ENCODE measurements around the gene ZBTB20.

Gene ZBTB20

GRCh38 chr3:114401346-114401745 lies 745.7 kb downstream of the ZBTB20 start:
- H3K36me3 ChIP-seq (ENCODE audit: control insufficient read depth, insufficient read depth, low read length): no peaks in the 10 kb centered on the region
- H3K4me3 ChIP-seq (ENCODE audit: extremely low read depth, insufficient read depth, low read length, poor library complexity, severe bottlenecking): no peak overlapping the region

DNA sequence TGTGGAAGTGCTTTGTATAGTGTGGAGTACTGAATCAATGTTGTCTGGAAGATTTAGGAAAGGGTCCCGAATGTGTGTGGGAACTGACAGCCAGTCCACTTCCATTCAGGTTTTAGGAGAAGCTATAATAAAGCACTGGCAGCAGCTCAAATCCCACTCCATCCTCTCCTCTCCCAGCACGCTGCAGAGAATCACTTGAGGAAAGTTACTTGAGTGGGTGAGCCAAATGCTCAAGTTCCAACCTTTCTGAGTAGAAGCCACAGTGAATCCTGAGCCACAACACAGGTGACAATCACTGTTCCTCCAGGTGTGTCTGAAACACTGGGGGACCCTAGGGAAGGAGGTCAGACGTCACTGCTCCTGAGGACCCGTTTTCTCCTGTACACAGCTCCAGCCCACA lies 746.7 kb downstream of the ZBTB20 start:
- Histone ChIP-seq H3K4me1 (ENCODE audit: control insufficient read depth, insufficient read depth, low read length, poor library complexity, severe bottlenecking) (peaks cover 29% of the 10 kb centered on the region), H3K36me3 (ENCODE audit: control insufficient read depth, insufficient read depth, low read length) (no peaks in the 10 kb centered on the region), H3K9me3 (ENCODE audit: control insufficient read depth, low read length) (no peaks in the 10 kb centered on the region), H3K27ac (ENCODE audit: low read depth, low read length, severe bottlenecking) (peak overlapping the region; percentile 48), H3K4me3 (ENCODE audit: extremely low read depth, insufficient read depth, low read length, poor library complexity, severe bottlenecking) (no peak overlapping the region)
- WGBS, 2 experiments (ENCODE audit: insufficient coverage in 2 of 2): 93% methylated on average over 2 of the region's 4 CpGs; no CpG with 5 or more reads in 1 of the 2 experiments

More at GRCh38 chr3:114401346-114401745, 745.7 kb downstream of the ZBTB20 start:
- Histone ChIP-seq H3K4me1 (ENCODE audit: control insufficient read depth, insufficient read depth, low read length, poor library complexity, severe bottlenecking) (peaks cover 31% of the 10 kb centered on the region), H3K27ac (ENCODE audit: low read depth, low read length, severe bottlenecking) (peak overlapping the region; percentile 46), H3K9me3 (ENCODE audit: control insufficient read depth, low read length) (no peaks in the 10 kb centered on the region)
- 89 to 100% methylated on average over 1 to 3 of the region's 3 CpGs for WGBS, 2 experiments (ENCODE audit: insufficient coverage in 2 of 2)

DNA sequence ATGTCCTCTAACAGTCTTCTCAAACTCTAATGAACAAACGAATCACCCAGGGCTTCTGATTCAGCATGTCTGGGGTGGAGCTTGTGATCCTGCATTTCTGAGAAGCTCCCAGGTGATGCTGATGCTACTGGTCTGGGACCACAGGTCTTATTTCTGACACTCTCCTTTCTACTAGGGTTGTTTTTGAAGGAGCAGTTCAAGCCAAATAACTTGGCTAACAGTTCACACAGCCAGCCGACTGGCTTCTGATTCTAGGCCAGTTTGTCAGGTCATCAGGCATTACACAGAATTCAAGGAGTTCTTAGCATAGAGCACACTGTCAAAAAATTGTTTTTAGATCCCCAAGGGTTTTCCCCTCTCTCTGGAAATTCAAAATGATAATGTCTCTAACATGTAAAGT lies 752.5 kb downstream of the ZBTB20 start:
- Histone ChIP-seq H3K36me3 (ENCODE audit: control insufficient read depth, insufficient read depth, low read length) (no peaks in the 10 kb centered on the region), H3K9me3 (ENCODE audit: control insufficient read depth, low read length) (no peaks in the 10 kb centered on the region), H3K4me3 (ENCODE audit: extremely low read depth, insufficient read depth, low read length, poor library complexity, severe bottlenecking) (no peak overlapping the region), H3K4me1 (ENCODE audit: control insufficient read depth, insufficient read depth, low read length, poor library complexity, severe bottlenecking) (peaks cover 4% of the 10 kb centered on the region), H3K27ac (ENCODE audit: low read depth, low read length, severe bottlenecking) (no peak overlapping the region)
- WGBS, 2 experiments (ENCODE audit: insufficient coverage in 2 of 2): 94 to 100% methylated on average over 1 to 2 of the region's 2 CpGs

- no peaks in the 10 kb centered on the region for H3K9me3 ChIP-seq (ENCODE audit: control insufficient read depth, low read length)
- no peak overlapping the region for H3K27ac ChIP-seq (ENCODE audit: low read depth, low read length, severe bottlenecking)
- no peaks in the 10 kb centered on the region for H3K4me1 ChIP-seq (ENCODE audit: control insufficient read depth, insufficient read depth, low read length, poor library complexity, severe bottlenecking)
- WGBS, 2 experiments (ENCODE audit: insufficient coverage in 2 of 2): 89 to 91% methylated on average over 4 of the region's 7 CpGs
- no peaks in the 10 kb centered on the region for H3K36me3 ChIP-seq (ENCODE audit: control insufficient read depth, insufficient read depth, low read length)
- no peak overlapping the region for H3K4me3 ChIP-seq (ENCODE audit: extremely low read depth, insufficient read depth, low read length, poor library complexity, severe bottlenecking)
Observed at GRCh38 chr3:114393367-114394072, 753.6 kb downstream of the ZBTB20 start.

- Histone ChIP-seq H3K36me3 (ENCODE audit: control insufficient read depth, insufficient read depth, low read length) (no peaks in the 10 kb centered on the region), H3K4me1 (ENCODE audit: control insufficient read depth, insufficient read depth, low read length, poor library complexity, severe bottlenecking) (no peaks in the 10 kb centered on the region), H3K9me3 (ENCODE audit: control insufficient read depth, low read length) (no peaks in the 10 kb centered on the region), H3K27ac (ENCODE audit: low read depth, low read length, severe bottlenecking) (no peak overlapping the region), H3K4me3 (ENCODE audit: extremely low read depth, insufficient read depth, low read length, poor library complexity, severe bottlenecking) (no peak overlapping the region)
- WGBS, 2 experiments (ENCODE audit: insufficient coverage in 2 of 2): 100% methylated on average over 1 to 2 of the region's 2 CpGs
Observed at GRCh38 chr3:114392831-114393230, 754.3 kb downstream of the ZBTB20 start.

DNA sequence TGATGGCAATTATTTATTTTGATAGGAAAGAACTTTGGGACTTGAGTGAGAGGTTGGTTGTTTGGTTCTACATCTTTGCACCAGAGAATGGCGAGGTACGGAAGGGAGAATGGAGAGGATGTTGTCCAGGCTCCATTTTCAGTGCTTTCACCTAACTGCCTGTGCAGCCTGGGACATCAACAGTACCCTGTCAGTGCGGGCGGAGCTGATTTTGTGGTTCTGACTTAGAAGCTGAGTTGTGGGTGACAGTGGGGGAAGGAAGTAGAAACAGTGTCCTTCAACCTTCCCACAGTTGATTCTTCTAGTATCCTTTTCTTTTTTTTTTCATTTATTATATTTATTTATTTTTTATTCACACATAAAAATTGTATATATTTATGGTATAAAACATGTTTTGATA lies 757.9 kb downstream of the ZBTB20 start:
- 100% methylated on average over 2 of the region's 4 CpGs for WGBS, 2 experiments (ENCODE audit: insufficient coverage in 2 of 2)
- no peak overlapping the region for H3K4me3 ChIP-seq (ENCODE audit: extremely low read depth, insufficient read depth, low read length, poor library complexity, severe bottlenecking)

DNA sequence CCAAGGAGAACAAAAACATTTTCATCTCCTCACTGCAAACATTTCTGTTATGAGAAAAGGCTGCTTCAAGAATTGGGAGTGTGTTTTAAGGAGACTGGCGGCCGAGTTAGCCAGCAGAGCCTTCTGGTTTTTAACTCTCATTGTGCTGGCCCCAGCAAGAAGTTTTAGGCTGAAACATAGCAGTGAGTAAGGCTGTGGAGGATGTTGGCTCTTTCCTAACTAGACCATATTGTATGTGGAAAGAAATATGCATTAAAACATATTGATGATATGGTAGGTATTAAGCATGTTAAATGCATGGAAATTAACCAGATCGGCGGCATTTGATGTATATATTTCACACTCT lies 762.6 kb downstream of the ZBTB20 start:
- Histone ChIP-seq H3K27ac (ENCODE audit: low read depth, low read length, severe bottlenecking) (no peak overlapping the region), H3K4me3 (ENCODE audit: extremely low read depth, insufficient read depth, low read length, poor library complexity, severe bottlenecking) (no peak overlapping the region), H3K36me3 (ENCODE audit: control insufficient read depth, insufficient read depth, low read length) (no peaks in the 10 kb centered on the region), H3K9me3 (ENCODE audit: control insufficient read depth, low read length) (no peaks in the 10 kb centered on the region), H3K4me1 (ENCODE audit: control insufficient read depth, insufficient read depth, low read length, poor library complexity, severe bottlenecking) (peaks cover 43% of the 10 kb centered on the region)
- WGBS, 2 experiments (ENCODE audit: insufficient coverage in 2 of 2): 100% methylated on average over 2 of the region's 4 CpGs; no CpG with 5 or more reads in 1 of the 2 experiments

More for the DNA sequence above, 757.9 kb downstream of the ZBTB20 start:
- no peaks in the 10 kb centered on the region for H3K36me3 ChIP-seq (ENCODE audit: control insufficient read depth, insufficient read depth, low read length)
- peaks cover 13% of the 10 kb centered on the region for H3K4me1 ChIP-seq (ENCODE audit: control insufficient read depth, insufficient read depth, low read length, poor library complexity, severe bottlenecking)
- no peaks in the 10 kb centered on the region for H3K9me3 ChIP-seq (ENCODE audit: control insufficient read depth, low read length)
- no peak overlapping the region for H3K27ac ChIP-seq (ENCODE audit: low read depth, low read length, severe bottlenecking)

DNA sequence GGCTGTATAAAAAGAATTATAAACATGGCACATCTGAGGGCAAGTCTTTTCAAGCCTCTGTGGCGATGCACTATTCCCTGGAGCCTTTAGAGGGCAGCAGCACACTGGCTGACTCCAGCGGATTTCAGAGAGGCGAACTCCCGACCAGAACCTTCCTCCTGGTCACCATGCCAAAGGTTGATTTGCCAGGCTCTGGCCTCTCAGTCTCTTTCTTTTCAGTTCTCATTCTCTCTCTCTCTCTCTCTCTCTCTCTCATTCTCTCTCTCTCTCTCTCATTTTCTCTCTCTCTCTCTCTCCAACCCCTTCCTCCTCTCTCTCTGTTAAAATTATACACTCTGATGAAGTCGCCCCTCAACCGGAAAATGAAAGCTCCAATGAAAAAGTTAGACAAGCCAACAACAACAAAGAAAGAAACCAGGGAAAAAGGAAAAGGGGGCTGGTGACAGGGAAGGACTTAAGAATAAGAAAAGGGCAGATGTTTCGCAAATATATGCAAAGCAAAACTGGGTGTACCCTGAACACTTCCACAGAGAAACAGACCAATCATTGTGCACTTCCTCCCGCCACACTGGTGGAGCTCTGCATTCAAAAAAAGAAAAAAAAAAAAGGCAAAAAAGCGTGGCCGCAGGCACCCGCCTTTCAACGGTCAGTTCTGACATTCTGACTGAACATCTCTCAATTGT lies 763.1 kb downstream of the ZBTB20 start:
- H3K9me3 ChIP-seq (ENCODE audit: control insufficient read depth, low read length): no peaks in the 10 kb centered on the region
- peak overlapping the region; percentile 26 for H3K27ac ChIP-seq (ENCODE audit: low read depth, low read length, severe bottlenecking)
- H3K4me3 ChIP-seq (ENCODE audit: extremely low read depth, insufficient read depth, low read length, poor library complexity, severe bottlenecking): no peak overlapping the region
- peaks cover 46% of the 10 kb centered on the region for H3K4me1 ChIP-seq (ENCODE audit: control insufficient read depth, insufficient read depth, low read length, poor library complexity, severe bottlenecking)
- 20 to 36% methylated on average over 5 to 6 of the region's 12 CpGs for whole genome bisulfite sequencing, 2 experiments (ENCODE audit: insufficient coverage in 2 of 2)
- no peaks in the 10 kb centered on the region for H3K36me3 ChIP-seq (ENCODE audit: control insufficient read depth, insufficient read depth, low read length)

DNA sequence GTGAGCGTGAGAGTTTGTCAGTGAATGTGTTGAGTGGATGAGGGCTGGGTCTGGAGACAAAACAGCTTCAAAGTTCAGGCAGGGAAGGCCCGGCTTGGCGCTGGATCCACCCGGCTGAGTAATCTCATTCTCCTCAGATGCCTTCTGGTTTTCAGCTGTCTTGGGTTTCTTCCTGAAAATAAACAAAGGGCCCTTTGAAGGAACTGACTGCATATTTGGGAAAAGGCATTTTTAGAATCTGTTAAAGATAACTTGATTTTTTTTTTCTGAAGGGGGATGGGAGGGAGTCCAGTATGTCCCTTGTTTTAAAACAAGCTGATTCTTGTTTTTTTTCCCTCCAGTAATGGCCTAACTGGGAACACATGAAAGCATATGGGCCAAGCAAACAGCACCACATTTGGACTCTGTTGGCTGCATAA lies 766.8 kb downstream of the ZBTB20 start:
- no peaks in the 10 kb centered on the region for H3K9me3 ChIP-seq (ENCODE audit: control insufficient read depth, low read length)
- peaks cover 46% of the 10 kb centered on the region for H3K4me1 ChIP-seq (ENCODE audit: control insufficient read depth, insufficient read depth, low read length, poor library complexity, severe bottlenecking)
- no peak overlapping the region for H3K4me3 ChIP-seq (ENCODE audit: extremely low read depth, insufficient read depth, low read length, poor library complexity, severe bottlenecking)
- 35 to 63% methylated on average over 1 to 3 of the region's 4 CpGs for WGBS, 2 experiments (ENCODE audit: insufficient coverage in 2 of 2)
- peak overlapping the region; percentile 92 for H3K27ac ChIP-seq (ENCODE audit: low read depth, low read length, severe bottlenecking)
- H3K36me3 ChIP-seq (ENCODE audit: control insufficient read depth, insufficient read depth, low read length): no peaks in the 10 kb centered on the region

GRCh38 chr3:114379266-114379665 lies 767.8 kb downstream of the ZBTB20 start:
- WGBS, 2 experiments (ENCODE audit: insufficient coverage in 2 of 2): no CpG with 5 or more reads among the region's 4 CpGs
- Histone ChIP-seq H3K4me3 (ENCODE audit: extremely low read depth, insufficient read depth, low read length, poor library complexity, severe bottlenecking) (no peak overlapping the region), H3K27ac (ENCODE audit: low read depth, low read length, severe bottlenecking) (no peak overlapping the region), H3K36me3 (ENCODE audit: control insufficient read depth, insufficient read depth, low read length) (no peaks in the 10 kb centered on the region), H3K9me3 (ENCODE audit: control insufficient read depth, low read length) (no peaks in the 10 kb centered on the region), H3K4me1 (ENCODE audit: control insufficient read depth, insufficient read depth, low read length, poor library complexity, severe bottlenecking) (peaks cover 37% of the 10 kb centered on the region)

- Histone ChIP-seq H3K4me1 (ENCODE audit: control insufficient read depth, insufficient read depth, low read length, poor library complexity, severe bottlenecking) (peaks cover 34% of the 10 kb centered on the region), H3K36me3 (ENCODE audit: control insufficient read depth, insufficient read depth, low read length) (no peaks in the 10 kb centered on the region), H3K9me3 (ENCODE audit: control insufficient read depth, low read length) (no peaks in the 10 kb centered on the region), H3K4me3 (ENCODE audit: extremely low read depth, insufficient read depth, low read length, poor library complexity, severe bottlenecking) (no peak overlapping the region), H3K27ac (ENCODE audit: low read depth, low read length, severe bottlenecking) (no peak overlapping the region)
- WGBS, 2 experiments (ENCODE audit: insufficient coverage in 2 of 2): 90 to 100% methylated on average over 2 to 3 of the region's 5 CpGs
Observed at GRCh38 chr3:114378760-114379159, 768.3 kb downstream of the ZBTB20 start.
